HepG2 (cell line): ENCODE results near the gene DST. TPM values are rescaled to one million over a fixed set of nuclear protein-coding genes. Genes with fewer than 3 reads are reported as not detected.

Source experiments
- ATAC-seq: fragments of 200-7000 bp; cut with Tn5 transposase; 3 replicates; pipeline ENCODE4 v1.9.1; 2020; ENCODE audit warnings: mild to moderate bottlenecking, moderate library complexity
- BruUV-seq: library from RNA; stranded (reverse); fragments of 400-500 nt; replicated peaks from 2 replicates; lab custom pipeline; 2021; lab: Mats Ljungman, UMichigan
- CTCF ChIA-PET: fragments of 300-600 bp; formaldehyde crosslinking; extraction: SDS; loops from one replicate; lab custom pipeline; 2021; ENCODE audit warnings: low total read pairs, inconsistent platforms, low intra/inter-chr PET ratio; lab: Yijun Ruan, JAX
- POLR2A ChIA-PET: fragments of 350-600 bp; sonication (Branson Sonifier 250); formaldehyde crosslinking; loops from one replicate; lab custom pipeline; 2020; ENCODE audit warnings: antibody characterized with exemption, inconsistent platforms; lab: Yijun Ruan, JAX
- DNase-seq: peaks from one replicate; pipeline ENCODE4 v3.0.0-alpha.2; 2015; ENCODE audit warnings: low spot score
- FAIRE-seq: peaks from 3 replicates; lab custom pipeline; 2011; peaks lifted over from hg19 to GRCh38; lab: Jason Lieb, UNC
- H2AFZ ChIP-seq: one replicate; pipeline ENCODE4 v1.6.1; 2011; ENCODE audit warnings: low read length, inconsistent platforms
- H3K27ac ChIP-seq: fragments of 300-600 bp; 3 replicates; pipeline ENCODE4 v1.8.0; 2011; ENCODE audit warnings: mixed run types, mild to moderate bottlenecking, mixed read lengths, low read length, inconsistent platforms; ENCODE audit not compliant: insufficient read depth; ENCODE audit errors: extremely low read length
- H3K27me3 ChIP-seq, 2 experiments: fragments of 200-600 bp in 1 of 2; 2 replicates in 1 of 2; 3 replicates in 1 of 2; pipeline versions ENCODE4 v1.6.0 to v1.8.0; 2011; ENCODE audit warnings: low read length in 2 of 2, mild to moderate bottlenecking in 2 of 2, moderate library complexity in 2 of 2, inconsistent platforms in 1 of 2; ENCODE audit not compliant: insufficient read depth in 2 of 2, control insufficient read depth in 1 of 2
- H3K36me3 ChIP-seq, 2 experiments: fragments of 200-600 bp in 1 of 2; replicated peaks in 1 of 2; 2 replicates in 1 of 2; 3 replicates in 1 of 2; pipeline versions ENCODE4 v1.5.1 to v1.8.0; 2011; ENCODE audit warnings: low read length in 2 of 2, inconsistent platforms in 1 of 2; ENCODE audit not compliant: insufficient read depth in 2 of 2, control insufficient read depth in 1 of 2
- H3K4me1 ChIP-seq: 2 replicates; pipeline ENCODE4 v1.5.1; 2012; ENCODE audit warnings: low read length, inconsistent platforms; ENCODE audit not compliant: insufficient read depth
- H3K4me2 ChIP-seq: 2 replicates; pipeline ENCODE4 v1.6.0; 2011; ENCODE audit warnings: low read depth, low read length, inconsistent platforms
- H3K4me3 ChIP-seq, 3 experiments: fragments of 200-600 bp in 1 of 3; sonication (generic), shearing (Covaris generic) in 1 of 3; replicated peaks in 1 of 3; 2 replicates each; pipeline ENCODE4 v1.5.1; 2011 to 2016; ENCODE audit warnings: low read length in 3 of 3, inconsistent platforms in 2 of 3, low read depth in 2 of 3, mild to moderate bottlenecking in 2 of 3, control low read depth in 1 of 3, mixed read lengths in 1 of 3; ENCODE audit not compliant: insufficient read depth in 1 of 3
- H3K79me2 ChIP-seq: one replicate; pipeline ENCODE4 v1.6.1; 2011; ENCODE audit warnings: low read length, inconsistent platforms; ENCODE audit not compliant: insufficient read depth
- H3K9ac ChIP-seq: 2 replicates; pipeline ENCODE4 v1.6.0; 2011; ENCODE audit warnings: mild to moderate bottlenecking, low read depth, low read length, inconsistent platforms; ENCODE audit not compliant: insufficient read depth
- H3K9me3 ChIP-seq: 2 replicates; pipeline ENCODE4 v1.5.1; 2012; ENCODE audit warnings: mild to moderate bottlenecking, low read length
- H4K20me1 ChIP-seq: 2 replicates; pipeline ENCODE4 v1.6.0; 2011; ENCODE audit warnings: inconsistent platforms, mild to moderate bottlenecking, low read length, moderate library complexity; ENCODE audit not compliant: insufficient read depth
- CHD4 ChIP-seq: fragments of 200-600 bp; sonication (generic); IDR thresholded peaks from 2 replicates; pipeline ENCODE4 v1.7.0; 2017; ENCODE audit warnings: mild to moderate bottlenecking, low read length, borderline replicate concordance
- FOXM1 ChIP-seq: sonication (generic); formaldehyde crosslinking; IDR thresholded peaks from 2 replicates; pipeline ENCODE4 v1.5.0; 2020; ENCODE audit warnings: missing genetic modification reagents
- HNF1B ChIP-seq: sonication (generic); formaldehyde crosslinking; IDR thresholded peaks from 2 replicates; pipeline ENCODE4 v1.5.1; 2020; ENCODE audit warnings: mild to moderate bottlenecking, moderate library complexity, missing genetic modification reagents
- HNRNPL ChIP-seq: fragments of 200-400 bp; formaldehyde crosslinking; IDR thresholded peaks from 2 replicates; pipeline ENCODE4 v1.6.1; 2017; ENCODE audit warnings: mild to moderate bottlenecking, low read depth, low read length
- RXRB ChIP-seq: IDR thresholded peaks from 2 replicates; pipeline ENCODE4 v1.6.1; 2016; ENCODE audit warnings: borderline replicate concordance, missing genetic modification reagents, missing compliant biosample characterization
- SMARCC2 ChIP-seq: fragments of 450-650 bp; IDR thresholded peaks from 2 replicates; pipeline ENCODE4 v1.6.1; 2017; ENCODE audit warnings: antibody characterized with exemption, mild to moderate bottlenecking
- ZBTB7A ChIP-seq: sonication (generic); formaldehyde crosslinking; IDR thresholded peaks from 2 replicates; pipeline ENCODE4 v1.8.0; 2022; ENCODE audit warnings: mild to moderate bottlenecking, missing genetic modification reagents
- ZFX ChIP-seq: sonication (generic); formaldehyde crosslinking; IDR thresholded peaks from 2 replicates; pipeline ENCODE4 v1.4.0; 2020; ENCODE audit warnings: mild to moderate bottlenecking, low read depth, missing genetic modification reagents, moderate library complexity
- ZNF644 ChIP-seq: IDR thresholded peaks from 2 replicates; pipeline ENCODE4 v1.6.1; 2016; ENCODE audit warnings: low read depth
- ZNF646 ChIP-seq: sonication (generic); formaldehyde crosslinking; IDR thresholded peaks from 2 replicates; pipeline ENCODE4 v1.9.0; 2021; ENCODE audit warnings: mild to moderate bottlenecking, missing genetic modification reagents
- ZNF878 ChIP-seq: sonication (generic); formaldehyde crosslinking; IDR thresholded peaks from 2 replicates; pipeline ENCODE4 v1.8.1; 2023; ENCODE audit warnings: mild to moderate bottlenecking, missing genetic modification reagents, moderate library complexity
- WGBS: methylation state at CpG from one replicate; pipeline ENCODE4 v1.1.6; 2017; ENCODE audit warnings: low lambda C conversion rate; 5-methylcytosine and 5-hydroxymethylcytosine counted together
- in situ Hi-C: cut with HindIII; loops from 2 replicates; pipeline ENCODE4 v1.10.0; 2017; ENCODE audit warnings: low pct_unique_long_range_greater_than_20kb; ENCODE audit not compliant: extremely low pct_ligation_motif_present
- intact Hi-C: fragments of 100-400 bp; cut with micrococcal nuclease; formaldehyde crosslinking; loops from one replicate; pipeline ENCODE4 v1.10.0; 2022; ENCODE audit not compliant: unreplicated experiment
- polyA plus RNA-seq, 8 experiments: library from polyadenylated mRNA; depleted of rRNA in 3 of 8; stranded (reverse) in 7 of 8; unstranded in 1 of 8; fragments of >200 nt; fragmentation: Illumina TruSeq in 4 of 8; extraction: Trizol in 4 of 8; gene quantifications; 2 replicates each; pipeline versions ENCODE4 v1.2.1 to v1.2.3, GENCODE V29; 2011 to 2016; ENCODE audit warnings: low read depth in 4 of 8, missing spikeins in 1 of 8, mixed read lengths in 1 of 8; ENCODE audit not compliant: insufficient read depth in 1 of 8
- total RNA-seq, 5 experiments: library from RNA; depleted of rRNA; stranded (reverse); fragments of >200 nt; fragmentation: Illumina TruSeq; extraction: Trizol; gene quantifications; 2 replicates each; pipeline ENCODE4 v1.2.3, GENCODE V29; 2016; ENCODE audit warnings: low read depth in 1 of 5
- TF ChIP-seq, protein P1 (sequence below): sonication (generic); formaldehyde crosslinking; IDR thresholded peaks from 2 replicates; pipeline ENCODE4 v1.4.0; 2020; ENCODE audit warnings: missing genetic modification reagents; ENCODE audit errors: not compliant biosample characterization

Gene DST
- total and polyA plus RNA-seq, 2 of the 13 experiments (the other 11 are each of a cell fraction or from before 2014, with no cell fraction given), result 64.4 to 89.0 TPM

- TF ChIP-seq ZNF646, result no peak
- no peak for TF ChIP-seq CHD4
- no peak for TF ChIP-seq SMARCC2
- no peak for TF ChIP-seq ZBTB7A (CRISPR knock-in tag)
Measured at GRCh38 chr6:56513631-56514030, 129.1 kb downstream of the DST start (continued).

- no peaks in the 10 kb centered on the region for H3K79me2 ChIP-seq
- CTCF ChIA-PET, result no interaction called here
- H3K4me2 ChIP-seq, result peak overlapping the region; percentile 18
- 93% methylated on average over 2 of the region's 2 CpGs for WGBS
- ATAC-seq (no peak), FAIRE-seq (no peak), DNase-seq (no peak)
- in situ Hi-C loops, result no loop called here
- peaks cover 12 to 30% of the 10 kb centered on the region in 2 experiments for H3K36me3 ChIP-seq
- POLR2A ChIA-PET, result interaction anchor here (1.4 to 2.3 kb wide), 2 partner anchors 9 to 30 kb away, joined by 7 to 18 read pairs; no protein-coding TSS in a partner anchor
- intact Hi-C loops, result loop anchor here (2.0 kb wide), 2 partner anchors 29 to 31 kb away; no protein-coding TSS in a partner anchor
- no peak overlapping the region for H3K4me3 ChIP-seq
- H3K9ac ChIP-seq, result no peak overlapping the region
- H3K27me3 ChIP-seq, result no peaks in the 10 kb centered on the region
- H2AFZ ChIP-seq, result no peak overlapping the region
- H3K4me1 ChIP-seq, result peaks cover 48% of the 10 kb centered on the region
- peak overlapping the region; percentile 28 for H3K27ac ChIP-seq
- no peaks in the 10 kb centered on the region for H4K20me1 ChIP-seq
- no peaks in the 10 kb centered on the region for H3K9me3 ChIP-seq
- BruUV-seq, result no TSS peak
- TF ChIP-seq ZFX (no peak), ZNF878 (CRISPR knock-in tag) (no peak), ZNF644 (CRISPR knock-in tag) (no peak), RXRB (no peak), HNF1B (no peak), FOXM1 (CRISPR knock-in tag) (no peak), HNRNPL (no peak)
- TF ChIP-seq, protein P1, sequence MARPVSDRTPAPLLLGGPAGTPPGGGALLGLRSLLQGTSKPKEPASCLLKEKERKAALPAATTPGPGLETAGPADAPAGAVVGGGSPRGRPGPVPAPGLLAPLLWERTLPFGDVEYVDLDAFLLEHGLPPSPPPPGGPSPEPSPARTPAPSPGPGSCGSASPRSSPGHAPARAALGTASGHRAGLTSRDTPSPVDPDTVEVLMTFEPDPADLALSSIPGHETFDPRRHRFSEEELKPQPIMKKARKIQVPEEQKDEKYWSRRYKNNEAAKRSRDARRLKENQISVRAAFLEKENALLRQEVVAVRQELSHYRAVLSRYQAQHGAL, result no peak
Measured at GRCh38 chr6:56511591-56511990, 131.1 kb downstream of the DST start.
